Neural cell (in vitro differentiated cells): ENCODE measurements around the gene OR13J1.

Source experiments
- CTCF ChIP-seq: fragments of 450-650 bp; IDR thresholded peaks from 2 replicates; pipeline ENCODE4 v1.5.1; 2014; ENCODE audit warnings: antibody characterized with exemption, mild to moderate bottlenecking, moderate library complexity; ENCODE audit not compliant: poor library complexity, severe bottlenecking
- EP300 ChIP-seq: fragments of 450-650 bp; conservative IDR thresholded peaks from 2 replicates; pipeline ENCODE4 v1.6.1; 2014; ENCODE audit warnings: antibody characterized with exemption, mild to moderate bottlenecking, moderate library complexity; ENCODE audit not compliant: poor library complexity, severe bottlenecking
- MXI1 ChIP-seq: fragments of 450-650 bp; conservative IDR thresholded peaks from 2 replicates; pipeline ENCODE4 v1.6.1; 2014; ENCODE audit warnings: antibody characterized with exemption, mild to moderate bottlenecking; ENCODE audit not compliant: poor library complexity, severe bottlenecking
- POLR2AphosphoS5 ChIP-seq: IDR thresholded peaks from 2 replicates; pipeline ENCODE4 v1.6.1; 2012
- REST ChIP-seq: IDR thresholded peaks from 2 replicates; pipeline ENCODE4 v1.6.1; 2012; ENCODE audit warnings: borderline replicate concordance
- TAF1 ChIP-seq: IDR thresholded peaks from 2 replicates; pipeline ENCODE4 v1.6.1; 2012; ENCODE audit warnings: low read depth

- TF ChIP-seq REST: no peak
- TF ChIP-seq CTCF: no peak
- no peak for TF ChIP-seq POLR2AphosphoS5
- no peak for TF ChIP-seq TAF1
- no peak for TF ChIP-seq MXI1
- TF ChIP-seq EP300: no peak
Measured at GRCh38 chr9:35852267-35852815, 17.9 kb downstream of the OR13J1 start.
